ENCODE data around the gene ICE2. TPM values are rescaled to one million over a fixed set of nuclear protein-coding genes. Genes with fewer than 3 reads are reported as not detected.

Gene ICE2
- total RNA-seq, 1 donor, result 26.4 TPM

DNA sequence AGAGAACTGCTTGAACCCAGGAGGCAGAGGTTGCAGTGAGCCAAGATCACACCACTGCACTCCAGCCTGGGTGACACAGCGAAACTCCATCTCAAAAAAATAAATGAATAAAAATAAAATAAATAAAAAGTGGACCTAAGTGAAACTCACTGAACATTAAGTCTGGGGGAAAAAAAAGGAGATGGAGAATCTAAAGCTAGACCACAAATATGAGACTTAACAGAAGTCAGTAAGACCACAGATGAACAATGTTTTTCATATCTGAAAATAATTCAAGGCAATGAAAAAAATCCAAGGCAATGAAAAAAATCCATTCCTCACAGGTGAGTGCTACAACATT is 99.8 kb downstream of the ICE2 start:
- Histone ChIP-seq H3K4me3 (ENCODE audit: insufficient read depth, low read length) (no peak overlapping the region), H4K20me1 (ENCODE audit: insufficient read depth, low read length) (peaks cover 56% of the 10 kb centered on the region), H3K4me2 (ENCODE audit: insufficient read depth, low read length) (no peak overlapping the region), H3K9me3 (ENCODE audit: low read depth, low read length) (no peaks in the 10 kb centered on the region), H2AFZ (ENCODE audit: low read length) (no peak overlapping the region), H3K79me2 (ENCODE audit: insufficient read depth, low read length) (peaks cover 78% of the 10 kb centered on the region), H3K27ac (ENCODE audit: low read depth, low read length) (peak overlapping the region; percentile 96), H3K4me1 (ENCODE audit: insufficient read depth, low read length) (peaks cover 100% of the 10 kb centered on the region), H3K27me3 (ENCODE audit: insufficient read depth, low read length) (no peaks in the 10 kb centered on the region), H3K36me3 (ENCODE audit: insufficient read depth, low read length) (peaks cover 90% of the 10 kb centered on the region)
- no peak for DNase-seq (ENCODE audit: insufficient read length, low spot score, missing footprints)
- no peak for TF ChIP-seq CTCF (IDR thresholded peaks at IDR 0.05; ENCODE audit: extremely low read depth, low read depth, low read length)

DNA sequence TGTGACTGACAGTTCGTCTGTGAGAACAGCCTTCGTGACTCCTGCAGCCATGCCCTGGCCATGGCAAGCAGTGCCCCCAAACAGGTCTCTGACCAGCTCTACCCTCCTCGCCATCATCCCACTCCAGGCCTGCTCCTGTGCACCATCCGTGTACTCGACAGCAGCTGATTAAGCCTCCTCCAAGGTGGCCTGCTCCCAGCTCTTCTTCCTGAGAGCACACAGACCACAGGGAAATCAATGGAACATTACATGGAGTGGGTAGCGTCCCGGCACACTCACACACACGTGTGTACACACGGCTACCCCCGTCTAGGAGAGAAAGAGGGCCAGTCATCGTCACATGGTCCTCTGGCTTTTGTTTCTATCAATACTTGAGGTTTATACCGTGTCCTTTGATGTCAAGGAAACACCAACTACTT is 102.3 kb downstream of the ICE2 start:
- Histone ChIP-seq H3K4me3 (ENCODE audit: insufficient read depth, low read length) (no peak overlapping the region), H3K79me2 (ENCODE audit: insufficient read depth, low read length) (peaks cover 72% of the 10 kb centered on the region), H3K27me3 (ENCODE audit: insufficient read depth, low read length) (no peaks in the 10 kb centered on the region), H2AFZ (ENCODE audit: low read length) (no peak overlapping the region), H3K9me3 (ENCODE audit: low read depth, low read length) (no peaks in the 10 kb centered on the region), H4K20me1 (ENCODE audit: insufficient read depth, low read length) (peaks cover 34% of the 10 kb centered on the region), H3K36me3 (ENCODE audit: insufficient read depth, low read length) (peaks cover 89% of the 10 kb centered on the region), H3K27ac (ENCODE audit: low read depth, low read length) (peak overlapping the region; percentile 96), H3K4me2 (ENCODE audit: insufficient read depth, low read length) (no peak overlapping the region), H3K4me1 (ENCODE audit: insufficient read depth, low read length) (peaks cover 100% of the 10 kb centered on the region)
- TF ChIP-seq CTCF (IDR thresholded peaks at IDR 0.05; ENCODE audit: extremely low read depth, low read depth, low read length), result no peak
- DNase-seq (ENCODE audit: insufficient read length, low spot score, missing footprints), result no peak

- DNase-seq (ENCODE audit: insufficient read length, low spot score, missing footprints), result no peak
- H3K4me3 ChIP-seq (ENCODE audit: insufficient read depth, low read length), result no peak overlapping the region
- H4K20me1 ChIP-seq (ENCODE audit: insufficient read depth, low read length), result peaks cover 30% of the 10 kb centered on the region
- no peak overlapping the region for H2AFZ ChIP-seq (ENCODE audit: low read length)
- H3K9me3 ChIP-seq (ENCODE audit: low read depth, low read length), result no peaks in the 10 kb centered on the region
- H3K36me3 ChIP-seq (ENCODE audit: insufficient read depth, low read length), result peaks cover 85% of the 10 kb centered on the region
- TF ChIP-seq CTCF (IDR thresholded peaks at IDR 0.05; ENCODE audit: extremely low read depth, low read depth, low read length), result no peak
- H3K27me3 ChIP-seq (ENCODE audit: insufficient read depth, low read length), result no peaks in the 10 kb centered on the region
- peaks cover 71% of the 10 kb centered on the region for H3K79me2 ChIP-seq (ENCODE audit: insufficient read depth, low read length)
- peak overlapping the region; percentile 96 for H3K27ac ChIP-seq (ENCODE audit: low read depth, low read length)
- H3K4me1 ChIP-seq (ENCODE audit: insufficient read depth, low read length), result peaks cover 99% of the 10 kb centered on the region
- H3K4me2 ChIP-seq (ENCODE audit: insufficient read depth, low read length), result peak overlapping the region; percentile 12
These were observed 103.6 kb downstream of the ICE2 start for GRCh38 chr15:60375306-60375705.

DNA sequence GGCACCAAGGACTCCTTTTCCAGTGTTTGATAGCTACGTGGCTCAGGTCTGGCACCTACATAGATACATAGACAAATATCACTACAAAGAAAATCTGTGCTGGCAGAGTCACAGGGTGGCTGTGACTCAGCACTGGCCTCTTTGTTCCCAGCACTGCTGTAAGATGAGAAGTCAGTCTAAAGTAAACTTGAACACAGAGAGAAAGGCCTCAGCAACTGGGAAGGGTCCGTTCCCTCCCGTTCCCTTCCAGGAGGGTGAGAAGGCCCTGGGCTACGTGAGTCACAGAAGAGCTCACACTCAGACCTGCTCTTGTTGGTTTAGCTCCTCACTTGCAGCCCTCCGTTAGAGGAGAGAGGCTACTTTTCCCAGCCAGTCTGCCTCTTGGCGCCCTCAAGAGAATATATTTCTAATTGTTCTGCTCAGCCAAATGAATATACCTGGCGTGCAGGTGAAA is 104.3 kb downstream of the ICE2 start:
- Histone ChIP-seq H3K4me1 (ENCODE audit: insufficient read depth, low read length) (peaks cover 98% of the 10 kb centered on the region), H3K27me3 (ENCODE audit: insufficient read depth, low read length) (no peaks in the 10 kb centered on the region), H2AFZ (ENCODE audit: low read length) (no peak overlapping the region), H4K20me1 (ENCODE audit: insufficient read depth, low read length) (peaks cover 26% of the 10 kb centered on the region), H3K4me2 (ENCODE audit: insufficient read depth, low read length) (peak overlapping the region; percentile 12), H3K79me2 (ENCODE audit: insufficient read depth, low read length) (peaks cover 72% of the 10 kb centered on the region), H3K9me3 (ENCODE audit: low read depth, low read length) (no peaks in the 10 kb centered on the region), H3K36me3 (ENCODE audit: insufficient read depth, low read length) (peaks cover 88% of the 10 kb centered on the region), H3K4me3 (ENCODE audit: insufficient read depth, low read length) (no peak overlapping the region), H3K27ac (ENCODE audit: low read depth, low read length) (peak overlapping the region; percentile 96)
- DNase-seq (ENCODE audit: insufficient read length, low spot score, missing footprints), result peak; percentile 83
- no peak for TF ChIP-seq CTCF (IDR thresholded peaks at IDR 0.05; ENCODE audit: extremely low read depth, low read depth, low read length)

Data from osteoblast (primary cell).